Activated T-cell treated with anti-CD3 and anti-CD28 coated beads, Interleukin-2, amount 50 U/mL, for 72 hours (primary cell): ENCODE data around the gene NDUFAF2. TPM values are rescaled to one million over a fixed set of nuclear protein-coding genes. Genes with fewer than 3 reads are reported as not detected.
"Not testable (repeated sequence)": the region's sequence is repeated elsewhere in the genome, so short reads cannot be mapped to it uniquely, and the experiment has no call there.

Source experiments
- ATAC-seq, 2 donors: fragments of 150-1000 bp; cut with Tn5 transposase; replicated peaks in 1 of 2; 2 replicates each; pipeline ENCODE4 v1.10.0; 2021; ENCODE audit warnings: moderate library complexity in 2 of 2, mild to moderate bottlenecking in 1 of 2
- DNase-seq, 2 donors: peaks; one replicate each; pipeline ENCODE4 v3.0.0; 2021 to 2022; ENCODE audit warnings: mixed read lengths in 1 of 2
- H3K27ac Mint-ChIP-seq: one replicate; pipeline ENCODE4 v1.8.0; 2022; ENCODE audit warnings: mild to moderate bottlenecking, moderate library complexity, mixed read lengths
- H3K27me3 Mint-ChIP-seq: one replicate; pipeline ENCODE4 v1.8.0; 2022; ENCODE audit warnings: low read depth, mixed read lengths
- H3K36me3 Mint-ChIP-seq, 2 donors: one replicate each; pipeline ENCODE4 v1.8.0; 2022; ENCODE audit warnings: mixed read lengths in 2 of 2, mild to moderate bottlenecking in 1 of 2; ENCODE audit not compliant: insufficient read depth in 2 of 2
- H3K4me1 Mint-ChIP-seq: one replicate; pipeline ENCODE4 v1.8.0; 2022; ENCODE audit warnings: low read depth, mixed read lengths
- H3K4me3 Mint-ChIP-seq, 2 donors: one replicate each; pipeline ENCODE4 v1.8.0; 2022; ENCODE audit warnings: mild to moderate bottlenecking in 2 of 2, mixed read lengths in 2 of 2, moderate library complexity in 2 of 2
- H3K9me3 Mint-ChIP-seq, 2 donors: one replicate each; pipeline ENCODE4 v1.8.0; 2022; ENCODE audit warnings: mixed read lengths in 2 of 2
- total RNA-seq, 2 donors: library from RNA; stranded (reverse); gene quantifications; one replicate each; pipeline ENCODE4 v1.2.3, GENCODE V29; 2022

The NDUFAF2 gene
- total RNA-seq, 2 donors from 2014 or later = 29.0 to 29.6 TPM

DNA sequence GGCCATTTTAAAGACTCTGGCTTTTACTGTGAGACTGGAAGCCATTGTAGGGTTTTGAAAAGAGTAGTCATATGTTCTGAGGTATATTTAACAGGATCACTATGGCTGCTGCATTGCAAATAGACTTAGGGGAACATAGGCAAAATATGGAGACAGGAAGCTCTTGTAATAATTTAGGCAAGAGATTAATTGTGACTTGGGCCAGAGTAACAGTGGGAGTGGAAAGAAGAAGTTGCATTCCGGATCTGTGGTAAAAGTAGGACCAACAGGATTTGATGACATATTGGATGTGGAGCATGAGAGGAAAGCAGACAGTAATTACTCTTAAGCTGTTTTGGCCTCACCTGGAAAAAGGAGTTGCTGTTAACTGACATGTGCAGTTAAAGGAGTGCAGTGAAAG lies 131.6 kb downstream of the NDUFAF2 start:
- Mint-ChIP-seq H3K27ac (no peak overlapping the region), H3K4me3 (no peak overlapping the region), H3K36me3 (peaks cover 0 to 5% of the 10 kb centered on the region in 2 donors), H3K27me3 (no peaks in the 10 kb centered on the region), H3K9me3 (no peaks in the 10 kb centered on the region), H3K4me1 (no peaks in the 10 kb centered on the region)
- DNase-seq (no peak), ATAC-seq (no peak)

DNA sequence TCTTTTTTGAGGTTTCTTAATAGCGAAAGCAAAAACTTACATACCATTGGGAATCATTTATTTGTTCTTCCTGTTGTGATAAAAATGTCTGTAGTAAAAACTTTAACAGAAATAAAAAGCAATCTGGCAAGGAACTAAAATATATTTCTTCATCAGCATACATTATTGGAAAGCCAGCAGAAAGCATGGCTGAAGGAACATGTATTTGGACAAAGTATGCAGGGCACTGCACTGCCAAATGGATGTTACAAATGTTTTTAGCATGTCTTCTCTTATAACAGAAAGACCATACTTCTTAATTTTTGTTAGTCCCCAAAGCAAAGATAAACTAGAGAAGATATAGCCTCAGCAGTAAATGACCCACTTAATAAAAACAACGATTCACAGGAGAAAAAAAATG lies 136.7 kb downstream of the NDUFAF2 start:
- Mint-ChIP-seq H3K4me3 (no peak overlapping the region), H3K27ac (no peak overlapping the region), H3K9me3 (no peaks in the 10 kb centered on the region), H3K27me3 (no peaks in the 10 kb centered on the region), H3K4me1 (no peaks in the 10 kb centered on the region), H3K36me3 (peaks cover 2 to 6% of the 10 kb centered on the region in 2 donors)
- DNase-seq = no peak
- ATAC-seq = no peak

DNA sequence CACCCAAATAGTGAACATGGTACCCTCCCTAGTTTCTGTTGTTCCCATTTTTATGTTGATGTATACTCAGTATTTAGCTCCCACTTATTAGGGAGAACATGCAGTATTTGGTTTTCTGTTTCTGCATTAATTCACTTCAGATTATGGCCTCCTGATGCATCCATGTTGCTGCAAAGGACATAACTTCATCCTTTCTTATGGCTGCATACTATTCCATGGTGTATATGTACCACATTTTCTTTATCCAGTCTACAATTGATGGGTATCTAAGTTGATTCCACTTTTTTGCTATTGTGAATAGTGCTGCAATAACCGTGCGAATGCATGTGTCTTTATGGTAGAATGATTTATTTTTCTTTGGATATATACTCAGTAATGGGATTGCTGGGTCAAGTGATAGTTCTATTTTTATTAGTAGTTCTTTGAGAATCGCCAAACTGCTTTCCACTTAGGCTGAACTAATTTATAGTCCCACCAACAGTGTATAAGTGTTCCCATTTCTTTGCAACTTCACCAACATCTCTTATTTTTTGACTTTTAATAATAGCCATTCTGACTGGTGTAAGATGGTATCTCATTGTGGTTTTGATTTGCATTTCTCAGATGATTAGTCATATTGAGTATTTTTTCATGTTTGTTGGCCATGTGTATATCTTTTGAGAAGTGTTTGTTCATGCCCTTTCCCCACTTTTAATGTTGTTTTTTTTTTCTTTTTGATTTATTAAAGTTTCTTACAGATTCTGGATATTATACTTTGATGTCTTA lies 137.7 kb downstream of the NDUFAF2 start:
- no peak for ATAC-seq
- no peak overlapping the region for H3K4me3 Mint-ChIP-seq
- no peaks in the 10 kb centered on the region for H3K9me3 Mint-ChIP-seq
- no peaks in the 10 kb centered on the region for H3K4me1 Mint-ChIP-seq
- H3K27me3 Mint-ChIP-seq = no peaks in the 10 kb centered on the region
- H3K27ac Mint-ChIP-seq = no peak overlapping the region
- H3K36me3 Mint-ChIP-seq = peaks cover 4 to 6% of the 10 kb centered on the region in 2 donors
- DNase-seq = no peak

DNA sequence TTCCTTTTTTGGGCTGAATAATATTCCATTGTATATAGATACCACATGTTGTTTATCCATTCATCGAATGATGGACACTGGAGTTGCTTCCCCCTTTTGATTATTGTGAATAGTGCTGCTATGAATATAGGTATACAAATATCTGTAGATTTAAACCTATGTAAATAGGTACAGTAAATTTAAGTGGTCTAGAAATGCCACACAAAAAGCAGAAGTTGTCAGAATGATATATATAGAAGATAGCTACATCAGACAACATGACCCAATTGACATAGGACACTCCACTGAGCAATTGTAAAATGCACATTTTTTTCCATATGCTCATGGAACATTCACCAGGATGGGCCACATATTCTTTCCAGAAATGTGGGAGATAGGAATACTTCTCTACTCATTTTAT lies 139.7 kb downstream of the NDUFAF2 start:
- DNase-seq (no peak), ATAC-seq (no peak)
- H3K27me3 Mint-ChIP-seq = no peaks in the 10 kb centered on the region
- no peak overlapping the region for H3K27ac Mint-ChIP-seq
- no peaks in the 10 kb centered on the region for H3K4me1 Mint-ChIP-seq
- H3K4me3 Mint-ChIP-seq = no peak overlapping the region
- no peaks in the 10 kb centered on the region for H3K9me3 Mint-ChIP-seq
- H3K36me3 Mint-ChIP-seq = peaks cover 4 to 6% of the 10 kb centered on the region in 2 donors

DNA sequence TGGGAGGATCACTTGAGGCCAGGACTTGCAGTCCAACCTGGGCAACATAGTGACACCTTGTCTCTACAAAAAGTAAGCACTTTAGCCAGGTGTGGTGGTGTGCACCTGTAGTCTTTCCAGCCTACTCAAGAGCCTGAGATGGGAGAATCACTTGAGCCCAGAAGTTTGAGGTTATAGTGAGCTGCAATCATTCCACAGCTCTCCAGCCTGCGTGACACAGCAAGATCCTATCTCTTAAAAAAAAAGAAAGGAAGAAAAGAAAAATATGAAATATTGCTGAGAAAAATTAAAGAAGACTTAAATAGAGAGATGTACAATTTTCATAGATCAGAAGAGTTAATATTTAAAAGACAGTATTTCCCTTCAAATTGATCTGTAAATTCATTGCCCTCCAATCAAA lies 140.9 kb downstream of the NDUFAF2 start:
- Mint-ChIP-seq H3K4me3 (no peak overlapping the region), H3K27me3 (no peaks in the 10 kb centered on the region), H3K27ac (no peak overlapping the region), H3K4me1 (no peaks in the 10 kb centered on the region), H3K9me3 (no peaks in the 10 kb centered on the region), H3K36me3 (peaks cover 4 to 6% of the 10 kb centered on the region in 2 donors)
- DNase-seq (no peak), ATAC-seq (no peak)

DNA sequence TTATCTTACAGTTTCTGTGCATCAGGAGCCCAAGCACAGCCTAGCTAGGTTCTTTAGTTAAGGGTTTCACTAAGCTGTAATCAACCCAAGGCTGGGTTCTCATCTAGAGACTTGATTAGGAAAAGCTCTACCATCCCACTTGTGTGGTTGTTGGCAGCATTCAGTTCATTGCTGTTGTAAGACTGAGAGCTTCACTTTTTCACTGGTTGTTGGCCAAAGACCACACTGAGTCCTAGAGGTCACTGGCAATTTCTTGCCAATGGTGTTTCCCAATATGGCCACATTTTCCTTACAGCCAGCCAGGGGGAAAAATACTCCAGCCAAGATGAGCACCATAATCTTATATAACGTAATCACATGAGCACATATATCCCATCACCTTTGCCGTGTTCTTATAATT lies 142.9 kb downstream of the NDUFAF2 start:
- Mint-ChIP-seq H3K27ac (no peak overlapping the region), H3K36me3 (peaks cover 11% of the 10 kb centered on the region in 2 donors), H3K9me3 (peaks cover 4 to 8% of the 10 kb centered on the region in 2 donors), H3K27me3 (no peaks in the 10 kb centered on the region), H3K4me1 (no peaks in the 10 kb centered on the region), H3K4me3 (no peak overlapping the region)
- ATAC-seq (no peak), DNase-seq (no peak)

DNA sequence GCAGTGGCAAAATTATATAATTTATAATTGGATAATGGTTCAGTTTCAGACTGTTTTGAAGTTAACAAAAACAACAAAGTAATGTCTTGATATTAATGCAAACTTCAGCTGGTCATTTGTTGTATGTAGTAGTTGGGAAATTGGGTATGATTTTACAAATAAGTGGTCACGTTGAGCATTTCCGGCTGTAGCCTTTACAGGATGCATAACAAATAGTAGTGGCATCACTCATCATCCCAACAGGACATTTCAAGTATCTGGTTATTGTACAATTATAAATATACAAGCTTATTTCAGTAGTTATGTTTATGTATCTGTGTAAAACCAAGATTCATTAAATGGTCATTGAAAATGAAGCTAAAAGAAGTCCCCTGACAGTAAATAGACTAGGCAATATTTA lies 144.3 kb downstream of the NDUFAF2 start:
- H3K36me3 Mint-ChIP-seq = peaks cover 9 to 14% of the 10 kb centered on the region in 2 donors
- no peak overlapping the region for H3K4me3 Mint-ChIP-seq
- no peaks in the 10 kb centered on the region for H3K4me1 Mint-ChIP-seq
- no peak for ATAC-seq
- DNase-seq = no peak
- H3K9me3 Mint-ChIP-seq = peaks cover 4 to 8% of the 10 kb centered on the region in 2 donors
- no peaks in the 10 kb centered on the region for H3K27me3 Mint-ChIP-seq
- H3K27ac Mint-ChIP-seq = no peak overlapping the region

DNA sequence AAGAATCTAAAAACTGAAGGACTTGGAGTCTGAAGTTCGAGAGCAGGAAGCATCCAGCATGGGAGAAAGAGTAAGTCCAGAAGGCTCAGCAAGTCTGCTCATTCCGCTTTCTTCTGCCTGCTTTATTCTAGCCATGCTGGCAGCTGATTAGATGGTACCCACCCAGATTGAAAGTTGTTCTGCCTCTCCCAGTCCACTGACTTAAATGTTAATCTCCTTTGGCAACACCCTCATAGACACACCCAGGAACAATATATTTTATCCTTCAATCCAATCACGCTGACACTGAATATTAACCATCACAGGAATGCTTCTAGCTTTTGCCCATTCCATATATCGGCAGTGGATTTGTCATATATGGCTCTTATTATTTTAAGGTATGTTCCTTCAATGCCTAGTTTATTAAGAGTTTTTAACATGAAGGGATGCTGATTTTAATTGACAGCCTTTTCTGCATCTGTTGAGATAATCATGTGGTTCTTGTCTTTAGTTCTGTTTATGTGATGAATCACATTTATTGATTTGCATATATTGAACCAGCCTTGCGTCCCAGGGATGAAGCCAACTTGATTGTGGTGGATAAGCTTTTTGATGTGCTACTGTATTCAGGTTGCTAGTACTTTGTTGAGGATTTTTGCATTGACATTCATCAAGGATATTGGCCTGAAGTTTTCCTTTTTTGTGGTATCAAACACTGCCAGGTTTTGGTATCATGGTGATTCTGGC lies 148.2 kb downstream of the NDUFAF2 start:
- DNase-seq, ATAC-seq, H3K27me3 Mint-ChIP-seq, H3K9me3 Mint-ChIP-seq, H3K27ac Mint-ChIP-seq, H3K4me3 Mint-ChIP-seq, H3K4me1 Mint-ChIP-seq: not testable (repeated sequence)
- peaks cover 8 to 10% of the 10 kb centered on the region in 2 donors for H3K36me3 Mint-ChIP-seq

DNA sequence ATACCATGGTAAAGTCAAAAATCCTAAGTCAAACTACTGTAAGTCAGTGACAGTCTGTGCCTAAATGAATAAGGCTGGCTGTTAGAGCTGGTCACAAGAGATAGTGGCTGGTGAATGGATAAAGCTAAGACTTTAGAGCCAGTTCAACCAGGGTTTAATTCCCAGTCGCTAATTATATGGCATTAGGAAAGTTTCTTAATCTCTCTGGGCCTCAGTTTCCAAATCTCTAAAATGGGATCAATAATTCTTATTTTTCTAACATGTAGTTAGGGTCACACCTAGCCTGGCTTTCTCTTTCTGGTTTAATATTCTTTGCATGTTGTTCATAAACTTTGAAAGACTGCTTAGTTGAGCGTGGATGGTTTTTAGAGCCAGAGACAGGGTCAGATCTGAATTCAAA lies 152.5 kb downstream of the NDUFAF2 start:
- no peaks in the 10 kb centered on the region for H3K27me3 Mint-ChIP-seq
- ATAC-seq = no peak
- no peak for DNase-seq
- no peak overlapping the region for H3K4me3 Mint-ChIP-seq
- H3K27ac Mint-ChIP-seq = no peak overlapping the region
- peaks cover 10 to 16% of the 10 kb centered on the region in 2 donors for H3K36me3 Mint-ChIP-seq
- H3K9me3 Mint-ChIP-seq = peaks cover 4 to 5% of the 10 kb centered on the region in 2 donors
- H3K4me1 Mint-ChIP-seq = no peaks in the 10 kb centered on the region

- ATAC-seq (no peak), DNase-seq (no peak)
- H3K27me3 Mint-ChIP-seq = no peaks in the 10 kb centered on the region
- H3K4me1 Mint-ChIP-seq = no peaks in the 10 kb centered on the region
- H3K4me3 Mint-ChIP-seq = no peak overlapping the region
- H3K27ac Mint-ChIP-seq = no peak overlapping the region
- peaks cover 4 to 5% of the 10 kb centered on the region in 2 donors for H3K9me3 Mint-ChIP-seq
- H3K36me3 Mint-ChIP-seq = peaks cover 10 to 19% of the 10 kb centered on the region in 2 donors
Measured at GRCh38 chr5:61098251-61098995, 153.4 kb downstream of the NDUFAF2 start.

- Mint-ChIP-seq H3K4me3 (no peak overlapping the region), H3K36me3 (peaks cover 10 to 17% of the 10 kb centered on the region in 2 donors), H3K27ac (no peak overlapping the region), H3K27me3 (no peaks in the 10 kb centered on the region), H3K4me1 (no peaks in the 10 kb centered on the region), H3K9me3 (peaks cover 4 to 5% of the 10 kb centered on the region in 2 donors)
- no peak for DNase-seq
- ATAC-seq = no peak
Measured at GRCh38 chr5:61100437-61100836, 155.4 kb downstream of the NDUFAF2 start.

DNA sequence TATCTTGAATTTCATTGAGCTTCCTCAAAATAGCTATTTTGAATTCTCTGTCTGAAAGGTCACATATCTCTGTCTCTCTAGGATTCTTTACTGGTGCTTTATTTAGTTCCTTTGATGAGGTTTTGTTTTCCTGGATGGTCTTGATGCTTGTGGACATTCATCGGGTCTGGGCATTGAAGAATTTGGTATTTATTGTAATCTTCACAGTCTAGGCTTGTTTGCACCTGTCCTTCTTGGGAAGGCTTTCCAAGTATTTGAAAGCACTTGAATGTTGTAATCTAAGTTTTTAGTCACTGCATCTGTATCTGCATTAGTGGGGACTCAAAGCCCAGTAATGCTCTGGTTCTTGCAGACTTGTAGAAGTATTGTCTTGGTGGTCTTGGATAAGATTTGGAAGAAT lies 169.4 kb downstream of the NDUFAF2 start:
- Mint-ChIP-seq H3K4me3 (no peak overlapping the region), H3K9me3 (peaks cover 10 to 12% of the 10 kb centered on the region in 2 donors), H3K27ac (no peak overlapping the region), H3K36me3 (peaks cover 10 to 19% of the 10 kb centered on the region in 2 donors), H3K27me3 (no peaks in the 10 kb centered on the region), H3K4me1 (no peaks in the 10 kb centered on the region)
- DNase-seq = no peak
- no peak for ATAC-seq

DNA sequence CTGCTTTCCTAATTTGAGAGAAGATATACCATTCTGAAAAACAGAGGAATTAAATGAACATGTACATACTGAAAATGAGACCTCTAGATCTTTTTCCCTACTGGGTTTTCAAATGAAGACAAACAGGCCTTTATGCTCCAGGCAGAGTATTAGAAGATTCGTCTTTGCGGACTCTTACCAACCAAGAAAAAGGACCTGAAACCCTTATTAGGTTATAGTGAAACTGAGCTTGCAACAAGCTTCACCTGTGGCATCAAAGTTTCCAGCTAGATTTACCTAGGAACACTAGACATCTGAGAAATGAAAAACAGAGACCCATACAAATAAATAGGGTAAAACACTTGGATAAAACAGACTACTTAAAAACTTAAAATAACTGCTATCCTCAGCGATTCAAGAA lies 171.0 kb downstream of the NDUFAF2 start:
- H3K9me3 Mint-ChIP-seq = peaks cover 8 to 10% of the 10 kb centered on the region in 2 donors
- H3K27ac Mint-ChIP-seq = no peak overlapping the region
- H3K4me1 Mint-ChIP-seq = no peaks in the 10 kb centered on the region
- DNase-seq (no peak), ATAC-seq (no peak)
- H3K36me3 Mint-ChIP-seq = peaks cover 10 to 19% of the 10 kb centered on the region in 2 donors
- no peak overlapping the region for H3K4me3 Mint-ChIP-seq
- no peaks in the 10 kb centered on the region for H3K27me3 Mint-ChIP-seq
